ENCODE results near the gene ZNF101. TPM values are rescaled to one million over a fixed set of nuclear protein-coding genes. Genes with fewer than 3 reads are reported as not detected.

Gene ZNF101
- total RNA-seq, 1 donor from 2014 or later, result 29.5 TPM

GRCh38 chr19:19634516-19635312 lies 33.9 kb upstream of the ZNF101 start:
- peaks cover 5% of the 10 kb centered on the region for H3K27me3 Mint-ChIP-seq (ENCODE audit: unreplicated experiment)

GRCh38 chr19:19635313-19635702 lies 33.3 kb upstream of the ZNF101 start:
- Mint-ChIP-seq H3K4me3 (ENCODE audit: unreplicated experiment) (no peak overlapping the region), H3K4me1 (ENCODE audit: unreplicated experiment) (no peaks in the 10 kb centered on the region), H3K9me3 (ENCODE audit: unreplicated experiment) (no peaks in the 10 kb centered on the region), H3K27me3 (ENCODE audit: unreplicated experiment) (peaks cover 3% of the 10 kb centered on the region), H3K36me3 (ENCODE audit: low read depth, unreplicated experiment) (peaks cover 25% of the 10 kb centered on the region), H3K27ac (ENCODE audit: unreplicated experiment) (no peak overlapping the region)
- no peak for TF ChIP-seq CTCF (IDR thresholded peaks at IDR 0.05; ENCODE audit: unreplicated experiment)
- DNase-seq (ENCODE audit: low spot score), result no peak

More at GRCh38 chr19:19634516-19635312, 33.9 kb upstream of the ZNF101 start:
- Mint-ChIP-seq H3K4me3 (ENCODE audit: unreplicated experiment) (peak overlapping the region; percentile 51), H3K4me1 (ENCODE audit: unreplicated experiment) (no peaks in the 10 kb centered on the region), H3K36me3 (ENCODE audit: low read depth, unreplicated experiment) (peaks cover 25% of the 10 kb centered on the region), H3K9me3 (ENCODE audit: unreplicated experiment) (no peaks in the 10 kb centered on the region), H3K27ac (ENCODE audit: unreplicated experiment) (no peak overlapping the region)
- DNase-seq (ENCODE audit: low spot score), result no peak
- TF ChIP-seq CTCF (IDR thresholded peaks at IDR 0.05; ENCODE audit: unreplicated experiment), result no peak

- Mint-ChIP-seq H3K27ac (ENCODE audit: unreplicated experiment) (no peak overlapping the region), H3K4me3 (ENCODE audit: unreplicated experiment) (no peak overlapping the region), H3K27me3 (ENCODE audit: unreplicated experiment) (peaks cover 2% of the 10 kb centered on the region), H3K36me3 (ENCODE audit: low read depth, unreplicated experiment) (peaks cover 19% of the 10 kb centered on the region), H3K4me1 (ENCODE audit: unreplicated experiment) (no peaks in the 10 kb centered on the region), H3K9me3 (ENCODE audit: unreplicated experiment) (no peaks in the 10 kb centered on the region)
- TF ChIP-seq CTCF (IDR thresholded peaks at IDR 0.05; ENCODE audit: unreplicated experiment), result no peak
- no peak for DNase-seq (ENCODE audit: low spot score)
Observed at GRCh38 chr19:19636573-19637185, 32.0 kb upstream of the ZNF101 start.

- Mint-ChIP-seq H3K36me3 (ENCODE audit: low read depth, unreplicated experiment) (peaks cover 22% of the 10 kb centered on the region), H3K27ac (ENCODE audit: unreplicated experiment) (no peak overlapping the region), H3K4me1 (ENCODE audit: unreplicated experiment) (peaks cover 3% of the 10 kb centered on the region), H3K4me3 (ENCODE audit: unreplicated experiment) (no peak overlapping the region), H3K9me3 (ENCODE audit: unreplicated experiment) (peaks cover 3% of the 10 kb centered on the region), H3K27me3 (ENCODE audit: unreplicated experiment) (peaks cover 4% of the 10 kb centered on the region)
- no peak for DNase-seq (ENCODE audit: low spot score)
- TF ChIP-seq CTCF (IDR thresholded peaks at IDR 0.05; ENCODE audit: unreplicated experiment), result no peak
Observed at GRCh38 chr19:19637186-19637522, 31.5 kb upstream of the ZNF101 start.

Measured in endothelial cell (in vitro differentiated cells).